ENCODE data around the gene TET2.

The TET2 gene

GRCh38 chr4:105122350-105122749 lies 24.3 kb upstream of the TET2 start:
- H3K4me3 ChIP-seq: no peak overlapping the region
- H3K4me1 ChIP-seq: peaks cover 0 to 5% (median 0%) of the 10 kb centered on the region in 4 donors
- no peaks in the 10 kb centered on the region for H3K9me3 ChIP-seq
- no peaks in the 10 kb centered on the region for H3K27me3 ChIP-seq
- no peaks in the 10 kb centered on the region for H3K36me3 ChIP-seq
- intact Hi-C loops (cut with DNase I; ENCODE audit: low total_unique reads): no loop called here
- DNase-seq: no peak
- no peak overlapping the region for H3K27ac ChIP-seq
- no peak for TF ChIP-seq CTCF (IDR thresholded peaks at IDR 0.05)

GRCh38 chr4:105126311-105127169 lies 20.1 kb upstream of the TET2 start:
- no peaks in the 10 kb centered on the region for H3K27me3 ChIP-seq
- intact Hi-C loops (cut with DNase I; ENCODE audit: low total_unique reads): no loop called here
- no peak for DNase-seq
- H3K4me3 ChIP-seq: no peak overlapping the region
- H3K4me1 ChIP-seq: peaks cover 0 to 5% (median 0%) of the 10 kb centered on the region in 4 donors
- TF ChIP-seq CTCF (IDR thresholded peaks at IDR 0.05): no peak
- no peak overlapping the region for H3K27ac ChIP-seq
- no peaks in the 10 kb centered on the region for H3K36me3 ChIP-seq
- H3K9me3 ChIP-seq: no peaks in the 10 kb centered on the region

DNA sequence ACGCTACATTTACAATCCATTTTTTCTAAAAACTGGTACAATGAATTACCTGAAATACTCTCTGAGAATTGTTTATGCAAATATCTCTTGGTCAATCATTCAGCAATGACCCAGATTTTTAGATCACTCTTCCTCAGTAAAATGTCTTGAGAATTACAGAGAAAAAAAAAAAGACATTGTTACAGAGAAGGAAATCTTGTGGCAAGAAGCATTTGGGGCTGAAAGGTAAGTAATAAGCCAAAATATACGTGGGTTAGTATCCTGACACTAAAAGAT lies 19.6 kb upstream of the TET2 start:
- peaks cover 0 to 5% (median 0%) of the 10 kb centered on the region in 4 donors for H3K4me1 ChIP-seq
- no peaks in the 10 kb centered on the region for H3K27me3 ChIP-seq
- H3K36me3 ChIP-seq: no peaks in the 10 kb centered on the region
- no peak overlapping the region for H3K27ac ChIP-seq
- no peak overlapping the region for H3K4me3 ChIP-seq
- no peaks in the 10 kb centered on the region for H3K9me3 ChIP-seq
- TF ChIP-seq CTCF (IDR thresholded peaks at IDR 0.05): no peak
- intact Hi-C loops (cut with DNase I; ENCODE audit: low total_unique reads): no loop called here
- no peak for DNase-seq

DNA sequence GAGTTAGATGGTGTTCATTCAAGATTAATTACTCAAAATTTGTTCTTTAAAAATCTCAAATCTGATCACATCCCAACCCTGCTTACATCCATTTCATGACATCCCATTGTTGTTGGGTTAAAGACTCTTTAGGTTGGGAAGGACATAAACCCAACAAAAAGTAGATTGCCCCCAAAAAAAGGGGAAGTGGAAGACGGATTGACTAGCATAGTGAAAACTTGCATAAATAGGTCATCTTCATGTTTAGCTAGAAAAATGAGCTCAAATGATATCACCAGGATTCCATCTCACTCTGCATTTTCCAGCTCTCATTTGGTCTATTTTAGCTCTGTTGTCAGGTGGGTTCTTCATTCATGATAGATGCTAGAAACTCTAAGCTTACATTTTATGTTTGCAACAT lies 18.5 kb upstream of the TET2 start:
- H3K4me1 ChIP-seq: peaks cover 0 to 5% (median 0%) of the 10 kb centered on the region in 4 donors
- intact Hi-C loops (cut with DNase I; ENCODE audit: low total_unique reads): no loop called here
- H3K27me3 ChIP-seq: no peaks in the 10 kb centered on the region
- no peaks in the 10 kb centered on the region for H3K9me3 ChIP-seq
- no peak overlapping the region for H3K4me3 ChIP-seq
- TF ChIP-seq CTCF (IDR thresholded peaks at IDR 0.05): no peak
- H3K27ac ChIP-seq: no peak overlapping the region
- H3K36me3 ChIP-seq: no peaks in the 10 kb centered on the region
- DNase-seq: no peak

DNA sequence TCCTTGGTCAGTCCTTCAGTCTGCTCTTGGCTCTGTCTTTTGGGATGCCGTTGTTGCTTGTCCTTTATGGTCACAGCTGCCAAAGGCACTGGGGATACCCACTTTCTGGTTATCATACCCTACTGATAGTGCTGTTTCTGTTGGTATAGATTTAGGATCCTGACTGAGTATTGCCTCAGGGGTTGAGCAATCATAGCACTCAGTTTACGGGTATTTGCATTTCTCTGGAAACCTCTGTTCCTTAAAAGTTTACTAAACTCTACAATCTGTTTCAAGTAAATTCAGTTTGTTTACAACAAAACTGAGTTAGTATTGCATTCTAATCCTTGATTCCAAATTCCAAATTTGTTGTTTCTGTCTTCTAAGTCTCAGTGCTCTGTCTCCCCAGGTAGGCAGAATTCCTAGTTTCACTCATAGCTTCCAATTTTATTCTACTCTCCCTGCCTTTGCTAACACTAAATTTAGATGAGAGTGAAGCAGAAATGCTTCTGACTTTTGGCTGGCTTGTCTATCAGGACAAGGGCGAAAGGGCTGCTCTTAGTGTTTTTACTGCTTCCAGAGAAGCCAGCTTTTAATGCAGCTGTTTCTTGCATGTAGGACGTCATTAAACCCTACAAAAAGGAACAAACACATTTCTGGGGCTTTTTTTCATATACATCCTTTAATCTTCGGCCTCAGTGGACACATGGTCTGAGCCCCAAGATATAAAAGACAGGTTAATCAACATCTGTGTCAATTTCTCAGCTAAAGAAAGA lies 17.2 kb upstream of the TET2 start:
- no peak for TF ChIP-seq CTCF (IDR thresholded peaks at IDR 0.05)
- no peaks in the 10 kb centered on the region for H3K9me3 ChIP-seq
- H3K27me3 ChIP-seq: no peaks in the 10 kb centered on the region
- H3K27ac ChIP-seq: no peak overlapping the region
- no peak overlapping the region for H3K4me3 ChIP-seq
- H3K36me3 ChIP-seq: no peaks in the 10 kb centered on the region
- DNase-seq: no peak
- intact Hi-C loops (cut with DNase I; ENCODE audit: low total_unique reads): no loop called here
- H3K4me1 ChIP-seq: peaks cover 0 to 5% (median 0%) of the 10 kb centered on the region in 4 donors
